Measurements from ENCODE around the gene KCNMB2.

KCNMB2 gene

GRCh38 chr3:178634975-178635374 lies 98.7 kb downstream of the KCNMB2 start:
- no peak for TF ChIP-seq CTCF (IDR thresholded peaks at IDR 0.05; ENCODE audit: insufficient read depth, low read length, missing control alignments)
- DNase-seq (ENCODE audit: low read depth, low spot score): no peak
- no peak overlapping the region for H3K4me3 ChIP-seq (ENCODE audit: low read depth, low read length)
- ChIA-PET POLR2A (no interaction called here), CTCF (no interaction called here)

- TF ChIP-seq CTCF (IDR thresholded peaks at IDR 0.05; ENCODE audit: insufficient read depth, low read length, missing control alignments): no peak
- POLR2A ChIA-PET: no interaction called here
- CTCF ChIA-PET: no interaction called here
- no peak for DNase-seq (ENCODE audit: low read depth, low spot score)
- no peak overlapping the region for H3K4me3 ChIP-seq (ENCODE audit: low read depth, low read length)
Measured at GRCh38 chr3:178637802-178638201, 101.6 kb downstream of the KCNMB2 start.

- CTCF ChIA-PET: no interaction called here
Measured at GRCh38 chr3:178645503-178645902, 109.3 kb downstream of the KCNMB2 start.

GRCh38 chr3:178646186-178646862 lies 110.1 kb downstream of the KCNMB2 start:
- POLR2A ChIA-PET: no interaction called here
- no peak overlapping the region for H3K4me3 ChIP-seq (ENCODE audit: low read depth, low read length)
- no peak for TF ChIP-seq CTCF (IDR thresholded peaks at IDR 0.05; ENCODE audit: insufficient read depth, low read length, missing control alignments)
- DNase-seq (ENCODE audit: low read depth, low spot score): no peak
- CTCF ChIA-PET: no interaction called here

More at GRCh38 chr3:178645503-178645902, 109.3 kb downstream of the KCNMB2 start:
- DNase-seq (ENCODE audit: low read depth, low spot score): no peak
- no peak for TF ChIP-seq CTCF (IDR thresholded peaks at IDR 0.05; ENCODE audit: insufficient read depth, low read length, missing control alignments)
- POLR2A ChIA-PET: no interaction called here
- no peak overlapping the region for H3K4me3 ChIP-seq (ENCODE audit: low read depth, low read length)

GRCh38 chr3:178655488-178655887 lies 119.3 kb downstream of the KCNMB2 start:
- TF ChIP-seq CTCF (IDR thresholded peaks at IDR 0.05; ENCODE audit: insufficient read depth, low read length, missing control alignments): no peak
- H3K4me3 ChIP-seq (ENCODE audit: low read depth, low read length): no peak overlapping the region
- DNase-seq (ENCODE audit: low read depth, low spot score): no peak
- ChIA-PET CTCF (no interaction called here), POLR2A (no interaction called here)

GRCh38 chr3:178658694-178659325 lies 122.6 kb downstream of the KCNMB2 start:
- POLR2A ChIA-PET: no interaction called here
- TF ChIP-seq CTCF (IDR thresholded peaks at IDR 0.05; ENCODE audit: insufficient read depth, low read length, missing control alignments): no peak
- CTCF ChIA-PET: no interaction called here
- no peak overlapping the region for H3K4me3 ChIP-seq (ENCODE audit: low read depth, low read length)
- DNase-seq (ENCODE audit: low read depth, low spot score): no peak

Data from AG04449 (cell line).